Gastrocnemius medialis (tissue), 4 donors: ENCODE measurements around the gene EIF5.

Experiments
- CTCF ChIP-seq, 5 experiments: fragments of 450-650 bp in 3 of 5; fragments of 200-600 bp in 2 of 5; sonication (generic) in 2 of 5; IDR thresholded peaks in 4 of 5; conservative IDR thresholded peaks in 1 of 5; 1 replicate in 4 of 5; 2 replicates in 1 of 5; pipeline ENCODE4 v1.5.1; 2016 to 2019; ENCODE audit warnings: antibody characterized with exemption in 5 of 5, mild to moderate bottlenecking in 3 of 5, moderate library complexity in 3 of 5
- POLR2A ChIP-seq, 2 donors: fragments of 450-650 bp; IDR thresholded peaks; one replicate each; pipeline ENCODE4 v1.6.1; 2017; ENCODE audit warnings: antibody characterized with exemption in 2 of 2, mild to moderate bottlenecking in 2 of 2, moderate library complexity in 2 of 2

- no peak for TF ChIP-seq CTCF (IDR thresholded peaks at IDR 0.05 in 4 of 5, conservative IDR thresholded peaks at IDR 0.05 in 1 of 5)
- no peak for TF ChIP-seq POLR2A (IDR thresholded peaks at IDR 0.05)
Observed at GRCh38 chr14:103354141-103354540, 20.1 kb downstream of the EIF5 start.
